ENCODE data around the gene NYAP2.

NYAP2 gene

GRCh38 chr2:225399504-225399903, at the start of gene NYAP2:
NYAP2 (plus strand) TSS chr2:225399710; CDS start chr2:225408881, 9,171 bp downstream.
- DNase-seq (ENCODE audit: low read depth in 2 of 2), result no peak

GRCh38 chr2:225353579-225354085, 45.9 kb upstream of the NYAP2 start:
- no peak for DNase-seq (ENCODE audit: low read depth in 2 of 2)

GRCh38 chr2:225354281-225354774, 45.2 kb upstream of the NYAP2 start:
- DNase-seq (ENCODE audit: low read depth in 2 of 2), result no peak

GRCh38 chr2:225355788-225356187, 43.7 kb upstream of the NYAP2 start:
- no peak for DNase-seq (ENCODE audit: low read depth in 2 of 2)

- no peak for DNase-seq (ENCODE audit: low read depth in 2 of 2)
Measured at GRCh38 chr2:225366731-225367130, 32.8 kb upstream of the NYAP2 start.

- no peak for DNase-seq (ENCODE audit: low read depth in 2 of 2)
Measured at GRCh38 chr2:225367482-225367881, 32.0 kb upstream of the NYAP2 start.

- no peak for DNase-seq (ENCODE audit: low read depth in 2 of 2)
Measured at GRCh38 chr2:225378984-225379383, 20.5 kb upstream of the NYAP2 start.

- DNase-seq (ENCODE audit: low read depth in 2 of 2), result no peak
Measured at GRCh38 chr2:225379856-225380255, 19.7 kb upstream of the NYAP2 start.

GRCh38 chr2:225381609-225382008, 17.9 kb upstream of the NYAP2 start:
- no peak for DNase-seq (ENCODE audit: low read depth in 2 of 2)

- DNase-seq (ENCODE audit: low read depth in 2 of 2), result no peak
Measured at GRCh38 chr2:225398372-225398771, 1.1 kb upstream of the NYAP2 start.

- no peak for DNase-seq (ENCODE audit: low read depth in 2 of 2)
Measured at GRCh38 chr2:225400060-225400511, 576 bp downstream of the NYAP2 start.

- DNase-seq (ENCODE audit: low read depth in 2 of 2), result no peak
Measured at GRCh38 chr2:225400546-225401400, 1.3 kb downstream of the NYAP2 start.

- DNase-seq (ENCODE audit: low read depth in 2 of 2), result no peak
Measured at GRCh38 chr2:225402210-225402776, 2.8 kb downstream of the NYAP2 start.

- no peak for DNase-seq (ENCODE audit: low read depth in 2 of 2)
Measured at GRCh38 chr2:225411452-225411851, 11.9 kb downstream of the NYAP2 start.

GRCh38 chr2:225413786-225414185, 14.3 kb downstream of the NYAP2 start:
- DNase-seq (ENCODE audit: low read depth in 2 of 2), result no peak

- DNase-seq (ENCODE audit: low read depth in 2 of 2), result no peak
Measured at GRCh38 chr2:225414902-225415301, 15.4 kb downstream of the NYAP2 start.

- DNase-seq (ENCODE audit: low read depth in 2 of 2), result no peak
Measured at GRCh38 chr2:225415341-225415740, 15.8 kb downstream of the NYAP2 start.

GRCh38 chr2:225415792-225416191, 16.3 kb downstream of the NYAP2 start:
- DNase-seq (ENCODE audit: low read depth in 2 of 2), result no peak

- no peak for DNase-seq (ENCODE audit: low read depth in 2 of 2)
Measured at GRCh38 chr2:225416616-225417367, 17.3 kb downstream of the NYAP2 start.

GRCh38 chr2:225419033-225419432, 19.5 kb downstream of the NYAP2 start:
- DNase-seq (ENCODE audit: low read depth in 2 of 2), result no peak

GRCh38 chr2:225422145-225422544, 22.6 kb downstream of the NYAP2 start:
- no peak for DNase-seq (ENCODE audit: low read depth in 2 of 2)

- DNase-seq (ENCODE audit: low read depth in 2 of 2), result no peak
Measured at GRCh38 chr2:225425284-225425683, 25.8 kb downstream of the NYAP2 start.

All from stimulated activated CD8-positive, alpha-beta memory T cell treated with anti-CD3 and anti-CD28 coated beads, Interleukin-7, amount 100 ng/mL, for 1 hour (primary cell).